GOT3 (cell line): Measurements from ENCODE around the gene SBK2.

Source experiments
- DNase-seq: peaks from one replicate; lab custom pipeline; 2025; ENCODE audit warnings: mixed read lengths; lab: John Stamatoyannopoulos, UW

The SBK2 gene

DNA sequence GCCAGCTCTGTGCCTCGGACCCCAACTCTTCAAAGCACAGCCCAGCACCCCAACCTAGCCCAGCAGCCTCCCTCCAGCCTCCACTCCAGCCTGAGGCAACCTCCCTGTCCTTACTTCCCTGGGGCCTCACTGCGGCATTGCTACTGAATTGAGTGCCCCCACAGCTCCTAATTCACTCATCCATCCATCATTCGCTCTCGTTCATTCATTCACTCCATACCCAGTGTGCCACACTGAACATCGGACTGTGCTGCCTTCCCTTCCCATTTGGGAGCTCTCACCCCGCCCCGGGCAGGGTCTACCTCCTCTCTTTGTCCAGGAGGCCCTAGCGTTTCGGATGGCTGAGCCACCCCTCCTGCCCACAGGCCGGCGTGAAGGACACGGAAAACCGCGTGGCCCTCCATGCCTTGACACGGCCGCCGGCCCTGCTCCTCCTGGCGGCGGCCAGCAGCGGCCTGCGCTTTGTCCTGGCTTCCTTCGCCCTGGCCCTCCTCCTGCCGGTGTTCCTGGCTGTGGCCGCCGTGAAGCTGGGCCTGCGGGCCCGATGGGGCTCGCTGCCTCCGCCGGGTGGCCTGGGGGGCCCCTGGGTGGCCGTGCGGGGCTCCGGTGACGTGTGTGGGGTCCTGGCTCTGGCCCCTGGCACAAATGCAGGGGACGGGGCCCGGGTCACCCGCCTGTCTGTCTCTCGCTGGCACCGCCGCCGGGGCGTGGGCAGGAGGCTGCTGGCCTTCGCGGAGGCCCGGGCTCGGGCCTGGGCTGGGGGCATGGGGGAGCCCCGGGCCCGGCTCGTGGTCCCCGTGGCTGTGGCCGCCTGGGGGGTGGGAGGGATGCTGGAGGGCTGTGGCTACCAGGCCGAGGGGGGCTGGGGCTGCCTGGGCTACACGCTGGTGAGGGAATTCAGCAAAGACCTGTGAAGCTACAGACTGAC, 50.6 kb downstream of the SBK2 start:
- DNase-seq = no peak

GRCh38 chr19:55485439-55486011, 51.4 kb downstream of the SBK2 start:
- no peak for DNase-seq

- DNase-seq = peak; percentile 21
These were observed 52.1 kb downstream of the SBK2 start, which contains the start of gene NAT14 for GRCh38 chr19:55484593-55485438. Gene NAT14, plus strand, starts transcription at chr19:55485188. Its CDS starts 521 bp downstream, at chr19:55485709.

DNA sequence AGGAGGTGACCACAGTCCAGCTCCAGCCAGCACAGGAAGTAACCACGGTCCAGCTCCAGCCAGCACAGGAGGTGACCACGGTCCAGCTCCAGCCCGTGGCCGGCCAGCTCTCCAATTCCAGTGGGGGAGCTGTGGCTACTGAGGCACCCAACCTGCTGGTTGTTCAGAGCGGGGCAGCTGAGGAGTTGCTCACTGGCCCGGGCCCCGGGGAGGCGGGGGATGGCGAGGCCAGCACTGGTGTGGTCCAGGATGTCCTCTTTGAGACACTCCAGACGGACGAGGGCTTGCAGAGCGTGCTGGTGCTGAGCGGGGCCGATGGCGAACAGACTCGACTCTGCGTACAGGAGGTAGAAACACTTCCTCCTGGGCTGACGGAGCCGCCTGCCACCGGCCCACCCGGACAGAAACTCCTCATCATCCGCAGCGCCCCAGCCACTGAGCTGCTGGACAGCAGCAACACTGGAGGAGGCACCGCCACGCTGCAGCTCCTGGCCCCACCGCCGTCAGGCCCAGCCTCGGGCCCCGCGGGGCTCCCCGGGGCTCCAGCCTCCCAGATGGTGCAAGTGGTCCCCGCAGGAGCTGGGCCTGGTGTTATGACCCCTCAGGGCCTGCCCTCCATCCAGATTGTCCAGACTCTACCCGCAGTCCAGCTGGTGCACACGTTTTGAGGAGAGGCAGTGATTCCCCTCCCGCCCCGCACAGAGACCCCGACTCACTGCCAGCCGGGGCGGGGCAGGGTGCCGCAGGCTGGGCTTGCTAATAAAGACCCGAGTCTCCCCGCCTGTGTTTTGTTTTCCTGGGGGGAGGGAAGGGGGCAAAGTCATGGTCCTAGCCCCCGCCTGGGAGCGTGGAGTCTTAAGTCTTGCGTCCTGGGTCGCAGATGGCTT, 53.0 kb downstream of the SBK2 start:
- no peak for DNase-seq

- DNase-seq = no peak
These were observed 53.8 kb downstream of the SBK2 start for GRCh38 chr19:55482967-55483705.

- no peak for DNase-seq
These were observed 54.6 kb downstream of the SBK2 start for GRCh38 chr19:55482156-55482961.

- no peak for DNase-seq
These were observed 55.2 kb downstream of the SBK2 start for GRCh38 chr19:55481794-55482155.

DNA sequence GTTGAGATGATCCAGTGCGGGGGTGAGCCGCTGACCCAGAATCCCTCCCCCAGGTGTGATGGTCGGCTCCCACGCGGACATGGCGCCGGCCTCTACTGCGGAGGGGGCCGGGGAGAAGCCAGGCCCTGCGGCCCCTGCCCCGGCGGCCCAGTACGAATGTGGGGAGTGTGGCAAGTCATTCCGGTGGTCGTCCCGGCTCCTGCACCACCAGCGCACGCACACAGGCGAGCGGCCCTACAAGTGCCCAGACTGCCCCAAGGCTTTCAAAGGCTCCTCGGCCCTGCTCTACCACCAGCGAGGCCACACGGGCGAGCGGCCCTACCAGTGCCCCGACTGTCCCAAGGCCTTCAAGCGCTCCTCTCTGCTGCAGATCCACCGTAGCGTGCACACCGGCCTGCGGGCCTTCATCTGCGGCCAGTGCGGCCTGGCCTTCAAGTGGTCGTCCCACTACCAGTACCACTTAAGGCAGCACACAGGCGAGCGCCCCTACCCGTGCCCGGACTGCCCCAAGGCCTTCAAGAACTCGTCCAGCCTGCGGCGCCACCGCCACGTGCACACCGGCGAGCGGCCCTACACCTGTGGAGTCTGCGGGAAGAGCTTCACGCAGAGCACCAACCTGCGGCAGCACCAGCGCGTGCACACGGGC, 55.7 kb downstream of the SBK2 start:
- DNase-seq = no peak

DNA sequence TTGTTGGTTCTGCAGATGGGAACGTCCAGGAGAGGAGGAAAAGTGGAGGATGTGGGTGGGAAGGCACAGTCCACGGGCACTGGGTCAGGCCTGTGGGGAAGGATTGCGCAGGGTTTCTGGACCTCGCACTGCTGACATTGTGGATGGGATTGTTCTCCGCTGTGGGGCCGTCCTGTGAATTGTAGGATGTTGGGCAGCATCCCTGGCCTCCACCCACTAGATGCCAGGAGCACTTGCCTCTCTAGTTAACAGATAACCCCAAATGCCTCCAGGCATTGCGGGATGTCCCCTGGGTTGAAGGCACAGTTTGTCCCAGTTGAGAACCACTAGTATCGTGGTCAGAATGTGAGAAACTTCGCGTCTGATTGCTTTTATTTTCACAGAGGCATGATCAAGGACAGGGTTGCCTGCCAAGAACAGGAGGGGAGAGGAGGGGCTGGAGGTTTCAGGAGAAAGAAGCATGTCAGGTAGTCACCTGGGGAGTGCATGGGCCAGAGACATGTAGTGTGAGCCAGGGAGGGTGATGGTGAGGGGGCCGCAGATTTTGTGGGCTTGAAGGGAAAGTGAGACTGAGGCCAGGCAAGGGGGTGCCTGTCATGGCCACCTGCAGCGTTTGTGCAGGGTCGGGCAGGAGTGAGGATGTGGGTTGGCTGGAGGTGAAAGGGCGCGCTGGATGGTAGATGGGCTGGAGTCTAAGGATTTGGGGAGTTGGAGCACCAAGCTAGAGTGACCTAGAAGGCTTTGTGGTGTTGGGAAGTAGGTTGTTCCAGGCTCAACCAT, 57.3 kb downstream of the SBK2 start:
- DNase-seq = no peak

- DNase-seq = no peak
These were observed 57.9 kb downstream of the SBK2 start for GRCh38 chr19:55479045-55479444.
